ENCODE measurements around the gene TRIP11. TPM values are rescaled to one million over a fixed set of nuclear protein-coding genes. Genes with fewer than 3 reads are reported as not detected.

TRIP11 gene
- total RNA-seq, 2 donors from 2014 or later, result 39.0 to 40.8 TPM

DNA sequence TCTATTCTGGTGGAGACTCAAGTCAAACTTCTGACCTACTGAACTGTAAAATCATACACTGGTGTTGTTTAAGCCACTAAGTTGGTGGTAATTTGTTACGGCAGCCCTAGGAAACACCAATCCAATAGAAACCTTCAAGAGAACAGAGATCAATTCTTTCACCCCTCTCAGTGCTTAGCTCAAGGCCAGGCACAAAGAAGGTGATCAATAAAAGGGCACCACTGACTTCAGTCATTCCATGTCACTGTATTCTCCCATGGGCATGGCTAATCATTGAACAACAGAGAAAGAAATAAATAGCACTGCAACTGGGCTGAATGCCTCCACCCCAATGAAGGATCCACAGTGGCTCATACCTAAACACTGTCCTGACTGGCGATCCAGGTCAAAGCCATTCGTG, 99.7 kb downstream of the TRIP11 start:
- Mint-ChIP-seq H3K9me3 (no peaks in the 10 kb centered on the region), H3K27me3 (ENCODE audit: insufficient read depth) (peaks cover 4% of the 10 kb centered on the region), H3K4me3 (no peak overlapping the region), H3K36me3 (ENCODE audit: low read depth) (peaks cover 5% of the 10 kb centered on the region), H3K27ac (no peak overlapping the region), H3K4me1 (no peaks in the 10 kb centered on the region)
- DNase-seq, result no peak
- TF ChIP-seq, protein P1, sequence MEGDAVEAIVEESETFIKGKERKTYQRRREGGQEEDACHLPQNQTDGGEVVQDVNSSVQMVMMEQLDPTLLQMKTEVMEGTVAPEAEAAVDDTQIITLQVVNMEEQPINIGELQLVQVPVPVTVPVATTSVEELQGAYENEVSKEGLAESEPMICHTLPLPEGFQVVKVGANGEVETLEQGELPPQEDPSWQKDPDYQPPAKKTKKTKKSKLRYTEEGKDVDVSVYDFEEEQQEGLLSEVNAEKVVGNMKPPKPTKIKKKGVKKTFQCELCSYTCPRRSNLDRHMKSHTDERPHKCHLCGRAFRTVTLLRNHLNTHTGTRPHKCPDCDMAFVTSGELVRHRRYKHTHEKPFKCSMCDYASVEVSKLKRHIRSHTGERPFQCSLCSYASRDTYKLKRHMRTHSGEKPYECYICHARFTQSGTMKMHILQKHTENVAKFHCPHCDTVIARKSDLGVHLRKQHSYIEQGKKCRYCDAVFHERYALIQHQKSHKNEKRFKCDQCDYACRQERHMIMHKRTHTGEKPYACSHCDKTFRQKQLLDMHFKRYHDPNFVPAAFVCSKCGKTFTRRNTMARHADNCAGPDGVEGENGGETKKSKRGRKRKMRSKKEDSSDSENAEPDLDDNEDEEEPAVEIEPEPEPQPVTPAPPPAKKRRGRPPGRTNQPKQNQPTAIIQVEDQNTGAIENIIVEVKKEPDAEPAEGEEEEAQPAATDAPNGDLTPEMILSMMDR (conservative IDR thresholded peaks at IDR 0.05), result no peak
- no peaks in the 10 kb centered on the region for H3K36me3 ChIP-seq (ENCODE audit: control insufficient read depth, insufficient read depth, low read length)
- H3K4me3 ChIP-seq (ENCODE audit: low read length), result no peak overlapping the region
- H3K4me1 ChIP-seq (ENCODE audit: control insufficient read depth, insufficient read depth, low read length), result no peaks in the 10 kb centered on the region
- no peaks in the 10 kb centered on the region for H3K27me3 ChIP-seq (ENCODE audit: control insufficient read depth, insufficient read depth, low read length, poor library complexity, severe bottlenecking)
- no peak overlapping the region for H3K9ac ChIP-seq (ENCODE audit: extremely low read depth, low read length, poor library complexity, severe bottlenecking)
- 90 to 93% methylated on average over 2 to 3 of the region's 3 CpGs for WGBS, 2 experiments (ENCODE audit: insufficient coverage in 1 of 2, insufficient read length in 1 of 2)
- no peak overlapping the region for H3K27ac ChIP-seq (ENCODE audit: low read depth, low read length)
- no peaks in the 10 kb centered on the region for H3K9me3 ChIP-seq (ENCODE audit: control insufficient read depth, low read length)

DNA sequence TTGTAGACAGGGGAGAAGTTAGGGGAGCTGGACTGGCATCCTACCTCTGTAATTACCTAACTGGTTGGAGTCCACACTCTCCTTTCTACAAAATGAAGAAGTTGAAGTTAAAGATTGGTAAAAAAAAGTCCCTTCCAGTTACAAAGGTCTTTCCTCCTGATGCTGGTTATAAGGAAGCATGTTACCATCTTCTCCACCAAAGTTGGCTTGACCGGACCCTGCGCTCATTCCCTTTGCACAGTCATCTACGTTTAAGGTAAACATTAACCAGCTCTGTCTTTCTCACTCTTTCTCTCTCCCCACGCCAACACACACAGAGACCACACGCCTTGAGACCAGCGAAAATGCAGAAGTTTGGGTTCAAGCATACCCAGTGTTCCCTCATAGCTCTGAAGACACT, 104.3 kb downstream of the TRIP11 start:
- Mint-ChIP-seq H3K27ac (no peak overlapping the region), H3K36me3 (ENCODE audit: low read depth) (peaks cover 5% of the 10 kb centered on the region), H3K4me3 (no peak overlapping the region), H3K27me3 (ENCODE audit: insufficient read depth) (no peaks in the 10 kb centered on the region), H3K9me3 (no peaks in the 10 kb centered on the region), H3K4me1 (peaks cover 10% of the 10 kb centered on the region)
- no peaks in the 10 kb centered on the region for H3K9me3 ChIP-seq (ENCODE audit: control insufficient read depth, low read length)
- H3K9ac ChIP-seq (ENCODE audit: extremely low read depth, low read length, poor library complexity, severe bottlenecking), result no peak overlapping the region
- TF ChIP-seq, protein P1 (conservative IDR thresholded peaks at IDR 0.05), result no peak
- 90 to 93% methylated on average over 4 to 6 of the region's 6 CpGs for WGBS, 2 experiments (ENCODE audit: insufficient coverage in 1 of 2, insufficient read length in 1 of 2)
- H3K27me3 ChIP-seq (ENCODE audit: control insufficient read depth, insufficient read depth, low read length, poor library complexity, severe bottlenecking), result no peaks in the 10 kb centered on the region
- DNase-seq, result no peak
- peaks cover under 1% of the 10 kb centered on the region for H3K4me1 ChIP-seq (ENCODE audit: control insufficient read depth, insufficient read depth, low read length)
- no peaks in the 10 kb centered on the region for H3K36me3 ChIP-seq (ENCODE audit: control insufficient read depth, insufficient read depth, low read length)
- no peak overlapping the region for H3K27ac ChIP-seq (ENCODE audit: low read depth, low read length)
- H3K4me3 ChIP-seq (ENCODE audit: low read length), result no peak overlapping the region

DNA sequence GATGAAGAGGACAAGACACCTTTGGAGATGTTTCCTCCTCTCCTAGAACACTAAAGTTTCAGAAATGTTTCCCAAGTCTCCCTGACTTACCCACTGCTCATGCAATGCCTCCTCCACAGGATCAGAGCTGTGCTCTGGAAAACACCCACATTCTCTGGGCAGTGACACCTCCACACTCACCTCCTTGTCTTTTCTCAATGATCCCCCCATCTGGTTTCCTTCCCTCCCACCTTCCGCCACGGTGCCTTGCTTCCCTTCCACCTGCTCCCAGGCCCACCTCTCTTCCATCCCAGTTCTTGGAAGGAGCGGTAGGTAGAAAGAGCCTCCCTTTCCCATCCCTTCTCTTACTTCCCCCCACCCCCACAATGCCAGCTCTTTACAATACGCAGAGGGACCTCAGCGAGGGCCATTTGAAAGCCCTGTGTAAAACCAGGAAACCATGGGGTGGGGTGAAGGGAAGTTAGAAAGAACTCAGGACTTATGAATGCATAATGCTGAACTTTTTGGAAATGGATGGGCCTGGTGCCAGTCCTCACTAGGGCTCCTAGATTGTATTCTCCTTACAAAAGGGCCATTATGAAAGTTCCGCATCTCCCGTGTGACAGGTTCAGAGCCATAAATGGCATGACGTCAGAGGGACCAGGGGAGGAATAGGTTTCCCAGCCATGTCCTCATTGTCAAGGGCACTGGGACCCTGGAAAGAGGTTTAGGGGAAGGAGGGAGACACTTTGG, 105.1 kb downstream of the TRIP11 start:
- H3K36me3 ChIP-seq (ENCODE audit: control insufficient read depth, insufficient read depth, low read length), result no peaks in the 10 kb centered on the region
- TF ChIP-seq, protein P1 (conservative IDR thresholded peaks at IDR 0.05), result no peak
- H3K9ac ChIP-seq (ENCODE audit: extremely low read depth, low read length, poor library complexity, severe bottlenecking), result no peak overlapping the region
- Mint-ChIP-seq H3K27ac (no peak overlapping the region), H3K27me3 (ENCODE audit: insufficient read depth) (no peaks in the 10 kb centered on the region), H3K4me3 (no peak overlapping the region), H3K4me1 (peaks cover 18% of the 10 kb centered on the region), H3K36me3 (ENCODE audit: low read depth) (no peaks in the 10 kb centered on the region), H3K9me3 (no peaks in the 10 kb centered on the region)
- no peaks in the 10 kb centered on the region for H3K9me3 ChIP-seq (ENCODE audit: control insufficient read depth, low read length)
- 92 to 93% methylated on average over 7 to 8 of the region's 8 CpGs for WGBS, 2 experiments (ENCODE audit: insufficient coverage in 1 of 2, insufficient read length in 1 of 2)
- H3K27me3 ChIP-seq (ENCODE audit: control insufficient read depth, insufficient read depth, low read length, poor library complexity, severe bottlenecking), result no peaks in the 10 kb centered on the region
- DNase-seq, result no peak
- H3K4me3 ChIP-seq (ENCODE audit: low read length), result no peak overlapping the region
- H3K4me1 ChIP-seq (ENCODE audit: control insufficient read depth, insufficient read depth, low read length), result peaks cover 8% of the 10 kb centered on the region
- H3K27ac ChIP-seq (ENCODE audit: low read depth, low read length), result no peak overlapping the region

Measured in endodermal cell (in vitro differentiated cells).